Activated naive CD4-positive, alpha-beta T cell treated with anti-CD3 and anti-CD28 coated beads, Interleukin-2, amount 10 ng/mL, durations not matched to agents 7 days and 5 days (primary cell): Measurements from ENCODE around the gene NHEJ1.

Source experiments
- CTCF ChIA-PET: fragments of 350-600 bp; sonication (Branson Sonifier 250); formaldehyde crosslinking; loops from one replicate; lab custom pipeline; 2021; ENCODE audit warnings: antibody characterized with exemption; lab: Charles Lee
- DNase-seq: peaks from one replicate; pipeline ENCODE4 v3.0.0-alpha.2; 2020
- H3K27ac Mint-ChIP-seq: one replicate; pipeline ENCODE4 v1.8.0; 2021; ENCODE audit warnings: mild to moderate bottlenecking, moderate library complexity, mixed read lengths
- H3K27me3 Mint-ChIP-seq: one replicate; pipeline ENCODE4 v1.8.0; 2021; ENCODE audit warnings: mild to moderate bottlenecking, mixed read lengths
- H3K36me3 Mint-ChIP-seq: one replicate; pipeline ENCODE4 v1.8.0; 2021; ENCODE audit warnings: mixed read lengths
- H3K4me1 Mint-ChIP-seq: one replicate; pipeline ENCODE4 v1.8.0; 2021; ENCODE audit warnings: mixed read lengths
- H3K4me3 Mint-ChIP-seq: one replicate; pipeline ENCODE4 v1.8.0; 2021; ENCODE audit warnings: mild to moderate bottlenecking, moderate library complexity, mixed read lengths
- H3K9me3 Mint-ChIP-seq: one replicate; pipeline ENCODE4 v1.8.0; 2021; ENCODE audit warnings: mixed read lengths

Gene NHEJ1

DNA sequence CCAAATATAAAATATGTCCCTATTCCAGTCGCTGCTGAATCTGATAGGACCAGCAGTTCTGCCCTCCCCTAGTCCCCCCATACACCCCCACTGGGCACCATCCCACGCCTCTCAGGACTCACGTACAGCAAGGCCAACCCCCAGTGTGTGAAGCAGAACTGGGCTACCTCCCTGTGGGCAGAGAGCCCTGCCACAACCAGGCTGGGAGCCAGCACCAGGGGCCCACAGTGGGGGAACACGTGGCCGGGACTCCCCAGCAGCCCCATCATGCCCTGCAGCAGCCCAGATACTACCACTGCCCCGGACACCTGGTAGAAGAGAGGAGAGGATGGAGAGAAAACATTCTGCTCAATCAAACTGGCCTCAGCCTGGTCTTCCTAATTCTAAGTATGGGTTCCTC lies 7.9 kb upstream of the NHEJ1 start:
- no peaks in the 10 kb centered on the region for H3K9me3 Mint-ChIP-seq
- H3K36me3 Mint-ChIP-seq: peaks cover 15% of the 10 kb centered on the region
- H3K4me3 Mint-ChIP-seq: no peak overlapping the region
- CTCF ChIA-PET: no interaction called here
- H3K4me1 Mint-ChIP-seq: peaks cover 8% of the 10 kb centered on the region
- no peaks in the 10 kb centered on the region for H3K27me3 Mint-ChIP-seq
- no peak overlapping the region for H3K27ac Mint-ChIP-seq
- no peak for DNase-seq

DNA sequence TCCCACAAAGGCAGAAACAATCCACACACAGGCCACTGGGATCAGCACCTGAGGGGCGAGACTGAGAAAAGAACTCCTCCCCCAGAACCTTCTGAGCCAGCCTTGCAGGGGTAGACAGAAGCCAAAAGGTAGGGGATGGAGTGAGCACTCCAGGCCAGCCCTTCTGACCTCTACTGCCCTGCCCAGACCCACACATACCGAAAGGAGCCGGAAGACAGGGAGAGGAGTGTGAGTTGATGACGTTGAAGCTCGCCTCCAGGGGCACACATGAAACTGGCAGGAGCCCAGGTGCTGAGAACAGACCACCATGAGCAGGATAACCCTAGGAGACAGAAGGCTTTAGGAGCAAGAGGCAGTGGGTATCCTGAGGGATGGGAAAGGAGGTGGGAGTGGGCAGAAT lies 7.4 kb upstream of the NHEJ1 start:
- H3K9me3 Mint-ChIP-seq: no peaks in the 10 kb centered on the region
- peaks cover 4% of the 10 kb centered on the region for H3K4me1 Mint-ChIP-seq
- no peaks in the 10 kb centered on the region for H3K27me3 Mint-ChIP-seq
- H3K36me3 Mint-ChIP-seq: peaks cover 12% of the 10 kb centered on the region
- no peak overlapping the region for H3K27ac Mint-ChIP-seq
- no peak overlapping the region for H3K4me3 Mint-ChIP-seq
- no peak for DNase-seq
- CTCF ChIA-PET: no interaction called here

DNA sequence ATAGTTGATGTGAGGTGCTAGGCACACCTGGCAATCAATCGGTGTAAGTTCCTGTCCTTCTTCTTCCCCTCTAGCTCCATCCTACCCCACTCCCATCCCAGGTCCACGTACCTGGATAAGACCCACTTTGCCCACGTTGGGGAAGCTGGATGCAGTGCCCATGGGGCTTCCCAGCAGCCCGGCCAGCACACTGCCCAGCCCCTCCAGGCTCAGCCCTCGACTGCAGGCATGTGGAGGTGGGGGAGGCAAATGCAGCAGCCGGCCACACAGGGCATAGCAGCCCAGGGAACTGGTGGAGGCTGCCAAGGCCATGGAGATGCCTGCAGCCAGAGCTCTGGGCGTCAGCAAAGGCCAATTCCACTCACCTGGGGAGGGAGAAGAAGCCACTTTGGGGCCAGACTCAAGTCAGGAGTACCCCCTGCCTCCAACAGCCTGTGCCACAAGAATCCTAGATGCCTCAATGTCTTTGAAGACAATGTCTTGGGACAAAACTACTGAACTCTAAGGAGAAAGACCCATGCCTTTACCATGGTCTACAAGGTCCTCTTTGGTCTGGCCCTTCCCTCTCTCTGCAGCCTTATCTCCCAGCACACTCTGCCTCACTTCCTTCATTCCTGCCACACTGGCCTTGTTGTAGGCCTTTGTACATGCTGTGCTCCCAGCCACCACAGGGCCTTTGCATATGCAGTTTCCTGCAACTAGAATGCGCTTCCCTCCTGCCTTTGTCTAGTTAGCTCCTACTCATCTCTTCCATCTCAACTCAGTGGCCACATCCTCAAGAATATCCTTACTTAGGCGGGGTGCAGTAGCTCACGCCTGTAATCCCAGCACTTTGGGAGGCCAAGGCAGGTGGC lies 4.7 kb upstream of the NHEJ1 start:
- peaks cover 11% of the 10 kb centered on the region for H3K4me1 Mint-ChIP-seq
- no peak overlapping the region for H3K27ac Mint-ChIP-seq

GRCh38 chr2:219163156-219163555 lies 2.5 kb upstream of the NHEJ1 start:
- H3K36me3 Mint-ChIP-seq: peaks cover under 1% of the 10 kb centered on the region
- no peak for DNase-seq
- H3K27me3 Mint-ChIP-seq: no peaks in the 10 kb centered on the region
- CTCF ChIA-PET: interaction anchor here (0.7 to 2.1 kb wide), 2 partner anchors 9 to 132 kb away, joined by 4 to 9 read pairs; no protein-coding TSS in a partner anchor
- H3K4me3 Mint-ChIP-seq: no peak overlapping the region
- H3K9me3 Mint-ChIP-seq: no peaks in the 10 kb centered on the region
- no peak overlapping the region for H3K27ac Mint-ChIP-seq
- peaks cover 27% of the 10 kb centered on the region for H3K4me1 Mint-ChIP-seq

More for the DNA sequence above, 4.7 kb upstream of the NHEJ1 start:
- CTCF ChIA-PET: interaction anchor here (1.0 to 3.0 kb wide), 7 partner anchors 9 to 130 kb away, joined by 3 to 9 read pairs (median 4); partner anchors contain the start of gene CNPPD1
- Mint-ChIP-seq H3K36me3 (no peaks in the 10 kb centered on the region), H3K27me3 (no peaks in the 10 kb centered on the region), H3K9me3 (no peaks in the 10 kb centered on the region), H3K4me3 (no peak overlapping the region)
- DNase-seq: no peak

DNA sequence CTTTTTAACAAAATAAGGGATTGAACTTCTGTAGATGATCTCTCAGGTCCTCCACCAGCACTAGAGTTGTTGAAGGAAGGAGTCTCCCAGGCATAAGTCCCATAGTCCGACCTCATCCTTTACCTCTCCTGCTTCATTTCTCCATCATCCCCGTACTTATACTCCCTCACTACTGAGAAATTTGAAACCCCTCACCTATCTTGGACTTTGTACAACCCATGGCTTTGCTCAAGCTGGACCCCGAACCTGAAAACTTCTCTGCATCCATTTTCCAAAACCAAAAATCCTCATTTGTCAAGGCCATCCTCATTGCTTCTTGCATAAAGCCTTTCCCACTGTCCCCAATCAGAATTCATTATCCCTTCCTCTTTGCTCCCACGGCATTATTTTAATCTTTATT lies 482 bp upstream of the NHEJ1 start:
- Mint-ChIP-seq H3K9me3 (no peaks in the 10 kb centered on the region), H3K27ac (no peak overlapping the region), H3K4me1 (peaks cover 27% of the 10 kb centered on the region), H3K36me3 (peaks cover 13% of the 10 kb centered on the region), H3K27me3 (no peaks in the 10 kb centered on the region), H3K4me3 (peak overlapping the region; percentile 90)
- DNase-seq: no peak
- CTCF ChIA-PET: interaction anchor here (3.2 to 3.9 kb wide), 2 partner anchors 10 to 132 kb away, joined by 18 to 50 read pairs; partner anchors contain the start of gene SLC23A3

GRCh38 chr2:219159771-219160185 lies 837 bp downstream of the NHEJ1 start:
- DNase-seq: no peak
- no peaks in the 10 kb centered on the region for H3K27me3 Mint-ChIP-seq
- H3K4me3 Mint-ChIP-seq: peak overlapping the region; percentile 90
- peaks cover 27% of the 10 kb centered on the region for H3K4me1 Mint-ChIP-seq
- H3K36me3 Mint-ChIP-seq: peaks cover 13% of the 10 kb centered on the region
- CTCF ChIA-PET: interaction anchor here (0.8 to 7.3 kb wide), 24 partner anchors 11 to 370 kb away, joined by 3 to 50 read pairs (median 6); partner anchors contain the start of genes ANKZF1, ATG9A, CNPPD1 and CRYBA2
- H3K27ac Mint-ChIP-seq: peak overlapping the region; percentile 97
- no peaks in the 10 kb centered on the region for H3K9me3 Mint-ChIP-seq

- DNase-seq: no peak
- Mint-ChIP-seq H3K9me3 (no peaks in the 10 kb centered on the region), H3K4me3 (no peak overlapping the region), H3K27me3 (no peaks in the 10 kb centered on the region), H3K27ac (no peak overlapping the region), H3K4me1 (peaks cover 27% of the 10 kb centered on the region), H3K36me3 (peaks cover 13% of the 10 kb centered on the region)
- CTCF ChIA-PET: interaction anchor here (0.9 to 7.3 kb wide), 18 partner anchors 13 to 195 kb away, joined by 3 to 50 read pairs (median 9); partner anchors contain the start of genes CRYBA2, IHH, SLC23A3 and ZFAND2B
Observed at GRCh38 chr2:219158586-219158985, 2.0 kb downstream of the NHEJ1 start.

- no peak overlapping the region for H3K27ac Mint-ChIP-seq
- no peaks in the 10 kb centered on the region for H3K9me3 Mint-ChIP-seq
- H3K36me3 Mint-ChIP-seq: peaks cover 14% of the 10 kb centered on the region
- no peak overlapping the region for H3K4me3 Mint-ChIP-seq
- CTCF ChIA-PET: interaction anchor here (0.9 to 7.3 kb wide), 16 partner anchors 14 to 196 kb away, joined by 3 to 70 read pairs (median 7); partner anchors contain the start of genes CRYBA2, IHH and ZFAND2B
- H3K4me1 Mint-ChIP-seq: peaks cover 27% of the 10 kb centered on the region
- no peak for DNase-seq
- no peaks in the 10 kb centered on the region for H3K27me3 Mint-ChIP-seq
Observed at GRCh38 chr2:219158025-219158424, 2.6 kb downstream of the NHEJ1 start.

- peaks cover 14% of the 10 kb centered on the region for H3K36me3 Mint-ChIP-seq
- no peaks in the 10 kb centered on the region for H3K9me3 Mint-ChIP-seq
- H3K4me3 Mint-ChIP-seq: no peak overlapping the region
- no peaks in the 10 kb centered on the region for H3K27me3 Mint-ChIP-seq
- no peak for DNase-seq
- peaks cover 27% of the 10 kb centered on the region for H3K4me1 Mint-ChIP-seq
- CTCF ChIA-PET: interaction anchor here (0.6 to 7.3 kb wide), 13 partner anchors 13 to 178 kb away, joined by 3 to 70 read pairs (median 7); partner anchors contain the start of genes CRYBA2, IHH and ZFAND2B
- no peak overlapping the region for H3K27ac Mint-ChIP-seq
Observed at GRCh38 chr2:219157396-219157795, 3.2 kb downstream of the NHEJ1 start.

DNA sequence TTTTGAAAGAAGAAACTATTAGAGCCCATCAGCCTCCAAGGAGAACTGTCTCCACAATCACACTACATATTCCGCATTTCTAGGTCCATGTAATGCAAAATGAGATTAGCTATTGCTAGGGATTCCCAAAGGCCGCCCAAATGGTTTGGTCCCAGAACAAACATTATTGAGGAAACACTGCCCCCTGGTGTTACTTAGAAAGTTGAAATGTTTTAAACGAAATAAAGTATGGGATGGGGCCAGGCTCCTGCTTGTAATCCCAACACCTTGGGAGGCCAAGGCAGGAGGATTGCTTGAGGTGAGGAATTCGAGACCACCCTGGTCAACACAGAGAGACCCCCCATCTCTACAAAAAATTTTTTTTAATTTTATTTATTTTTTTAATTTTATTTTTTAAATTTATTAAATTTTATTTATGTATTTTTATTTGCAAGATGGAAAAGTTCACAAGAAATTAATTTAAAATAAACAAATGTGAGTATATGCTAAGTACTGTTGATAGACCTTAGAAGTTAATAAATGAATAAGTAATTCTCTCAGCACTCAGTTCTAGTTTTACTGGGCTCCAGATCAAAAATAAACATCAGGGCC lies 5.5 kb downstream of the NHEJ1 start:
- Mint-ChIP-seq H3K27me3 (no peaks in the 10 kb centered on the region), H3K9me3 (no peaks in the 10 kb centered on the region), H3K4me3 (no peak overlapping the region), H3K4me1 (peaks cover 15% of the 10 kb centered on the region), H3K27ac (no peak overlapping the region), H3K36me3 (peaks cover 17% of the 10 kb centered on the region)
- CTCF ChIA-PET: interaction anchor here (0.6 to 7.3 kb wide), 27 partner anchors 10 to 280 kb away, joined by 3 to 70 read pairs (median 4); partner anchors contain the start of genes CRYBA2 and IHH
- peak; percentile 41 for DNase-seq

- Mint-ChIP-seq H3K9me3 (no peaks in the 10 kb centered on the region), H3K27me3 (no peaks in the 10 kb centered on the region), H3K4me3 (no peak overlapping the region), H3K36me3 (peaks cover 19% of the 10 kb centered on the region), H3K4me1 (no peaks in the 10 kb centered on the region), H3K27ac (no peak overlapping the region)
- DNase-seq: no peak
- CTCF ChIA-PET: interaction anchor here (5.7 kb wide), 1 partner anchor 91 kb away, joined by 47 read pairs; the partner anchor contains the start of gene IHH
Observed at GRCh38 chr2:219149667-219150066, 10.9 kb downstream of the NHEJ1 start.

- CTCF ChIA-PET: no interaction called here
- H3K4me1 Mint-ChIP-seq: no peaks in the 10 kb centered on the region
Observed at GRCh38 chr2:219142329-219142728, 18.3 kb downstream of the NHEJ1 start.

GRCh38 chr2:219140722-219141121 lies 19.9 kb downstream of the NHEJ1 start:
- DNase-seq: no peak
- Mint-ChIP-seq H3K9me3 (no peaks in the 10 kb centered on the region), H3K36me3 (peaks cover 29% of the 10 kb centered on the region), H3K4me1 (no peaks in the 10 kb centered on the region), H3K4me3 (no peak overlapping the region), H3K27me3 (no peaks in the 10 kb centered on the region), H3K27ac (no peak overlapping the region)
- CTCF ChIA-PET: interaction anchor here (1.2 kb wide), 1 partner anchor 111 kb away, joined by 4 read pairs; no protein-coding TSS in a partner anchor

More at GRCh38 chr2:219142329-219142728, 18.3 kb downstream of the NHEJ1 start:
- H3K36me3 Mint-ChIP-seq: peaks cover 36% of the 10 kb centered on the region
- H3K9me3 Mint-ChIP-seq: no peaks in the 10 kb centered on the region
- no peaks in the 10 kb centered on the region for H3K27me3 Mint-ChIP-seq
- H3K4me3 Mint-ChIP-seq: no peak overlapping the region
- no peak overlapping the region for H3K27ac Mint-ChIP-seq
- DNase-seq: no peak

DNA sequence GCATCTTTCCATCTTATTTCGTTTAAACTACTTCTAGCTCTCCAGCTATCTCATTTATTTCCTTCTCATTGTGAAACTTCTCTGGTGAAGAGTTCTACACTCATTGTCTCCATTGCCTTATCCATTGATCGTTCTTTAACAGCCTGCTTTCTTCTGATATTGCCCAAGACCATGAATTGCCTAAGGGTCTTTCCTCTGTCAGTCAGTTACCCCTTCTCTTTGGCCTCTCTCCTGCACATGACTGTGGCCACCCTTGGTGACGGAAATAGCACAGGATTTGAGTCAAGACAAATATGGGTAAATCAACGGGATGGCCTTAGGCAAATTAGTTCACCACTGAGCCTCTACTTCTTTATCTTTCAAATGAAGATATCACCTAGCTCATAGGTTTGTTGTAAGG lies 26.6 kb downstream of the NHEJ1 start:
- Mint-ChIP-seq H3K36me3 (peaks cover 1% of the 10 kb centered on the region), H3K27ac (no peak overlapping the region), H3K27me3 (no peaks in the 10 kb centered on the region), H3K4me3 (no peak overlapping the region), H3K9me3 (no peaks in the 10 kb centered on the region), H3K4me1 (no peaks in the 10 kb centered on the region)
- CTCF ChIA-PET: interaction anchor here (1.0 to 1.3 kb wide), 4 partner anchors 14 to 161 kb away, joined by 3 to 7 read pairs (median 4); no protein-coding TSS in a partner anchor
- DNase-seq: no peak
